H1 (cell line): Measurements from ENCODE around the gene PTPN18. TPM values are rescaled to one million over a fixed set of nuclear protein-coding genes. Genes with fewer than 3 reads are reported as not detected.

Experiments
- CTCF ChIA-PET: fragments of 300-600 bp; sonication (Branson Sonifier 250); formaldehyde crosslinking; loops from one replicate; lab custom pipeline; 2021; ENCODE audit not compliant: partially characterized antibody; lab: Charles Lee
- POLR2A ChIA-PET: fragments of 300-600 bp; sonication (Branson Sonifier 250); formaldehyde crosslinking; loops from one replicate; lab custom pipeline; 2021; ENCODE audit warnings: inconsistent platforms; ENCODE audit not compliant: partially characterized antibody; lab: Charles Lee
- DNase-seq, 2 experiments: peaks; one replicate each; pipeline versions ENCODE4 v3.0.0 to v3.0.0-alpha.2; 2010 to 2022; ENCODE audit warnings: low spot score in 2 of 2, low read depth in 1 of 2, mixed read lengths in 1 of 2
- FAIRE-seq: peaks from 2 replicates; lab custom pipeline; 2011; peaks lifted over from hg19 to GRCh38; lab: Jason Lieb, UNC
- H2AFZ ChIP-seq: 2 replicates; pipeline ENCODE4 v1.8.1; 2012; ENCODE audit warnings: low read length, inconsistent platforms
- H2AK5ac ChIP-seq: 2 replicates; pipeline ENCODE4 v1.6.1; 2013; ENCODE audit warnings: low read depth, low read length
- H2BK120ac ChIP-seq: replicated peaks from 2 replicates; pipeline ENCODE3; 2013; ENCODE audit warnings: low read depth, low read length, inconsistent platforms
- H2BK12ac ChIP-seq: 2 replicates; pipeline ENCODE4 v1.6.1; 2013; ENCODE audit warnings: low read depth, low read length
- H2BK15ac ChIP-seq: 2 replicates; pipeline ENCODE4 v1.6.1; 2013; ENCODE audit warnings: low read length
- H2BK20ac ChIP-seq: 2 replicates; pipeline ENCODE4 v1.6.1; 2013; ENCODE audit warnings: low read length
- H2BK5ac ChIP-seq: 2 replicates; pipeline ENCODE4 v1.6.1; 2013; ENCODE audit warnings: low read depth, low read length
- H3K14ac ChIP-seq: 2 replicates; pipeline ENCODE4 v1.6.1; 2013; ENCODE audit warnings: inconsistent platforms; ENCODE audit not compliant: insufficient read length
- H3K18ac ChIP-seq: 2 replicates; pipeline ENCODE4 v1.6.1; 2013; ENCODE audit warnings: low read length; ENCODE audit errors: extremely low read depth
- H3K23ac ChIP-seq: 2 replicates; pipeline ENCODE4 v1.6.1; 2013; ENCODE audit warnings: inconsistent platforms; ENCODE audit not compliant: insufficient read length
- H3K23me2 ChIP-seq: 2 replicates; pipeline ENCODE4 v1.6.1; 2013; ENCODE audit warnings: low read depth, low read length
- H3K27ac ChIP-seq: 2 replicates; pipeline ENCODE4 v1.6.1; 2011; ENCODE audit warnings: low read depth, low read length, inconsistent platforms
- H3K27me3 ChIP-seq, 4 experiments: replicated peaks in 1 of 4; 1 replicate in 1 of 4; 2 replicates in 3 of 4; pipeline versions ENCODE4 v1.6.1 to v1.8.1; 2011 to 2013; ENCODE audit warnings: low read length in 3 of 4, mild to moderate bottlenecking in 3 of 4, inconsistent platforms in 2 of 4, mixed read lengths in 2 of 4, moderate library complexity in 1 of 4; ENCODE audit not compliant: control insufficient read depth in 3 of 4, insufficient read depth in 3 of 4; ENCODE audit errors: extremely low read depth in 1 of 4
- H3K36me3 ChIP-seq, 4 experiments: 2 replicates each; pipeline versions ENCODE4 v1.6.1 to v1.8.1; 2011 to 2013; ENCODE audit warnings: mild to moderate bottlenecking in 4 of 4, low read length in 3 of 4, moderate library complexity in 2 of 4, control low read depth in 1 of 4, inconsistent platforms in 1 of 4; ENCODE audit not compliant: insufficient read depth in 4 of 4, control insufficient read depth in 2 of 4
- H3K4ac ChIP-seq: replicated peaks from 2 replicates; pipeline ENCODE3; 2013; ENCODE audit warnings: low read length, low read depth, mixed read lengths, inconsistent platforms; ENCODE audit not compliant: insufficient read length
- H3K4me1 ChIP-seq, 4 experiments: replicated peaks in 1 of 4; 1 replicate in 1 of 4; 2 replicates in 3 of 4; pipeline versions ENCODE4 v1.6.1 to v1.8.1; 2011 to 2013; ENCODE audit warnings: low read length in 3 of 4, inconsistent platforms in 2 of 4, mixed read lengths in 1 of 4; ENCODE audit not compliant: insufficient read depth in 4 of 4, control insufficient read depth in 3 of 4
- H3K4me2 ChIP-seq, 2 experiments: 2 replicates each; pipeline versions ENCODE4 v1.6.1 to v1.8.1; 2011 to 2013; ENCODE audit warnings: low read depth in 2 of 2, low read length in 2 of 2, control low read depth in 1 of 2, inconsistent platforms in 1 of 2, mild to moderate bottlenecking in 1 of 2; ENCODE audit not compliant: insufficient read depth in 1 of 2
- H3K4me3 ChIP-seq, 4 experiments: fragments of 200-600, 300-600 bp in 1 of 4; sonication (generic), shearing (Covaris generic), sonication (Bioruptor Twin) in 1 of 4; 2 replicates each; pipeline versions ENCODE4 v1.5.1 to v1.8.1; 2011 to 2016; ENCODE audit warnings: low read length in 4 of 4, low read depth in 3 of 4, control low read depth in 2 of 4, inconsistent platforms in 2 of 4, mild to moderate bottlenecking in 2 of 4, mixed read lengths in 1 of 4, moderate library complexity in 1 of 4; ENCODE audit not compliant: insufficient read depth in 2 of 4; ENCODE audit errors: extremely low read depth in 1 of 4
- H3K56ac ChIP-seq: replicated peaks from 2 replicates; pipeline ENCODE3; 2013; ENCODE audit warnings: low read depth, mild to moderate bottlenecking, mixed read lengths, low read length, inconsistent platforms; ENCODE audit not compliant: insufficient read length
- H3K79me1 ChIP-seq: 2 replicates; pipeline ENCODE4 v1.6.1; 2013; ENCODE audit warnings: low read depth, low read length, control low read depth
- H3K79me2 ChIP-seq, 2 experiments: 2 replicates each; pipeline versions ENCODE4 v1.6.1 to v1.8.1; 2012 to 2013; ENCODE audit warnings: low read length in 2 of 2, mild to moderate bottlenecking in 2 of 2, inconsistent platforms in 1 of 2; ENCODE audit not compliant: insufficient read depth in 2 of 2, control insufficient read depth in 1 of 2
- H3K9ac ChIP-seq, 4 experiments: replicated peaks in 1 of 4; 1 replicate in 1 of 4; 2 replicates in 3 of 4; pipeline versions ENCODE4 v1.6.1 to v1.8.1; 2011 to 2013; ENCODE audit warnings: low read depth in 3 of 4, low read length in 3 of 4, control low read depth in 2 of 4, mild to moderate bottlenecking in 2 of 4, moderate library complexity in 2 of 4, inconsistent platforms in 1 of 4; ENCODE audit errors: extremely low read depth in 1 of 4
- H3K9me3 ChIP-seq, 2 experiments: 2 replicates each; pipeline versions ENCODE4 v1.6.1 to v1.8.1; 2012 to 2013; ENCODE audit warnings: mild to moderate bottlenecking in 2 of 2, moderate library complexity in 2 of 2, control low read depth in 1 of 2, inconsistent platforms in 1 of 2, low read depth in 1 of 2, low read length in 1 of 2, mixed read lengths in 1 of 2; ENCODE audit not compliant: insufficient read depth in 2 of 2
- H4K20me1 ChIP-seq, 2 experiments: replicated peaks in 1 of 2; 2 replicates each; pipeline versions ENCODE3 to v1.8.1; 2011 to 2013; ENCODE audit warnings: inconsistent platforms in 2 of 2, low read length in 2 of 2, mild to moderate bottlenecking in 1 of 2; ENCODE audit not compliant: insufficient read depth in 2 of 2, control insufficient read depth in 1 of 2
- H4K5ac ChIP-seq: 2 replicates; pipeline ENCODE4 v1.6.1; 2013; ENCODE audit warnings: low read length, low read depth, mixed read lengths, inconsistent platforms; ENCODE audit not compliant: insufficient read length
- H4K8ac ChIP-seq: 2 replicates; pipeline ENCODE4 v1.8.0; 2013; ENCODE audit warnings: mild to moderate bottlenecking, moderate library complexity, low read length, inconsistent platforms; ENCODE audit not compliant: insufficient read depth; ENCODE audit errors: extremely low read depth
- H4K91ac ChIP-seq: replicated peaks from 2 replicates; pipeline ENCODE3; 2013; ENCODE audit warnings: low read length, mixed read lengths, inconsistent platforms; ENCODE audit not compliant: insufficient read length
- SUZ12 ChIP-seq: fragments of 200-600 bp; sonication (generic); IDR thresholded peaks from 2 replicates; pipeline ENCODE4 v1.6.1; 2012; ENCODE audit warnings: mild to moderate bottlenecking, inconsistent platforms, low read length, moderate library complexity, mixed read lengths
- WGBS, 2 experiments: shearing (Covaris generic) in 1 of 2; methylation state at CpG; one replicate each; pipeline versions ENCODE4 v1.1.6 to v1.1.7; 2013 to 2015; ENCODE audit warnings: low lambda C conversion rate in 2 of 2, mixed read lengths in 2 of 2, inconsistent platforms in 1 of 2, low coverage in 1 of 2, missing lambda C conversion rate in 1 of 2; ENCODE audit not compliant: insufficient replicate concordance in 2 of 2, insufficient coverage in 1 of 2, insufficient read length in 1 of 2; ENCODE audit errors: extremely low coverage in 1 of 2, missing lambda C conversion rate in 1 of 2; 5-methylcytosine and 5-hydroxymethylcytosine counted together
- polyA plus RNA-seq, 7 experiments: library from polyadenylated mRNA; depleted of rRNA in 3 of 7; stranded (reverse) in 5 of 7; unstranded in 2 of 7; fragments of >200 nt in 5 of 7; fragments of 200-250 nt in 2 of 7; gene quantifications; 1 replicate in 5 of 7; 2 replicates in 1 of 7; 4 replicates in 1 of 7; pipeline versions ENCODE4 v1.2.1 to v1.2.3, GENCODE V29; 2011 to 2013; ENCODE audit warnings: missing spikeins in 2 of 7, mixed read lengths in 2 of 7
- total RNA-seq: library from RNA; stranded (reverse); fragmentation: NEBNext Ultra II Directional; extraction: Animal tissue kit (Norgen Biotek cat#: 25700); gene quantifications from 2 replicates; pipeline ENCODE4 v1.2.1, GENCODE V29; 2021

PTPN18 gene
- total and polyA plus RNA-seq, 2 of the 8 experiments (the other 6 are each of a cell fraction or from before 2014, with no cell fraction given), result 13.2 to 14.7 TPM

DNA sequence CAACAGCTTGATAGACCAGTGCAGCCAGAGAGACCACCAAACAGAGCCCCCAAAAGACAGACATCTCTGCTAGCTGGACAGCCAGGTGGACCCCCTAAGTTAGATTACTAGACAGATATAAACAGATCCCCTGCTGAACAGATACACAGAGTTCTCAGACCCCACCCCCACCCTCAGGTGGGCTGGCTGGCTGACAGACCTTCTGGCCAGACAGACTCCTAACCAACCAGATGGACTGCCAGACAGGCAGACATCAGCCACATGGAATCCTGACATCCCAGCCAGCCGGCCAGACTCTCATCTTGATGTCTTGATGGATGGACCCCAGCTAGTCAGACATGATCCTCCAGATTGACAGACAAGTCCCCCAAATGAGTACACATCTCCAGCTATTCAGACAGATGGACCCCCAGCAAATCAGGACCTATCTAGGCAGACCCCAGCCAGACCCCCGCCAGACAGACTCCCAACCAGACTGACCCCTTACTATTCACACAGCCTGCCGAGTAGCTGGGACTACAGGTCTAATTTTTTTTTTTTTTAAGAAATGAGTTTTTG, 18.0 kb downstream of the PTPN18 start:
- POLR2A ChIA-PET, result interaction anchor here (0.7 to 1.6 kb wide), 5 partner anchors 10 to 31 kb away, joined by 3 to 14 read pairs (median 5); partner anchors contain the start of gene IMP4
- TF ChIP-seq SUZ12, result no peak
- peaks cover 6% of the 10 kb centered on the region; the same call in 1 of the 2 replicates for H3K79me1 ChIP-seq
- no peak overlapping the region; a peak in 1 of 4 replicates for H3K4me2 ChIP-seq
- H2AK5ac ChIP-seq, result no peak overlapping the region
- H4K91ac ChIP-seq, result no peak overlapping the region
- no peaks in the 10 kb centered on the region for H3K9me3 ChIP-seq
- CTCF ChIA-PET, result interaction anchor here (1.2 to 2.1 kb wide), 10 partner anchors 10 to 86 kb away, joined by 3 to 27 read pairs (median 8); partner anchors contain the start of gene PTPN18
- no peak overlapping the region for H3K56ac ChIP-seq
- no peaks in the 10 kb centered on the region for H3K79me2 ChIP-seq
- no peak for FAIRE-seq
- no peak overlapping the region for H4K5ac ChIP-seq
- no peak overlapping the region for H3K14ac ChIP-seq
- no peak overlapping the region for H2BK20ac ChIP-seq
- no peak overlapping the region for H2BK5ac ChIP-seq
- H3K9ac ChIP-seq, result no peak overlapping the region
- H3K4me3 ChIP-seq, result no peak overlapping the region
- no peak overlapping the region for H2BK120ac ChIP-seq
- no peak overlapping the region for H3K27ac ChIP-seq
- peaks cover 0 to 8% (median 4%) of the 10 kb centered on the region in 4 experiments; a peak in 5 of 7 replicates for H3K4me1 ChIP-seq
- H3K36me3 ChIP-seq, result no peaks in the 10 kb centered on the region
- no peak overlapping the region for H2AFZ ChIP-seq
- no peak overlapping the region for H3K4ac ChIP-seq
- peaks cover 3% of the 10 kb centered on the region; the same call in 1 of the 2 replicates for H3K23me2 ChIP-seq
- H4K20me1 ChIP-seq, result no peaks in the 10 kb centered on the region
- H2BK12ac ChIP-seq, result no peak overlapping the region
- peaks cover 0 to 2% (median 0%) of the 10 kb centered on the region in 4 experiments; a peak in 1 of 7 replicates for H3K27me3 ChIP-seq
- no peak overlapping the region for H3K23ac ChIP-seq
- no peak for DNase-seq
- 79% methylated on average over 3 of the region's 3 CpGs; no CpG with 5 or more reads in 1 of the 2 experiments for WGBS, 2 experiments
- H3K18ac ChIP-seq, result no peak overlapping the region
- H4K8ac ChIP-seq, result no peak overlapping the region
- no peak overlapping the region for H2BK15ac ChIP-seq
